Upper lobe of left lung (tissue), 4 donors: ENCODE measurements around the gene EXOC3.

Source experiments
- CTCF ChIP-seq, 6 experiments: fragments of 450-650 bp in 4 of 6; fragments of 200-600 bp in 2 of 6; sonication (generic) in 2 of 6; IDR thresholded peaks; one replicate each; pipeline ENCODE4 v1.5.1; 2016 to 2019; ENCODE audit warnings: antibody characterized with exemption in 6 of 6
- EP300 ChIP-seq, 4 donors: sonication (generic); formaldehyde crosslinking; IDR thresholded peaks; one replicate each; pipeline ENCODE4 v1.5.1; 2017; ENCODE audit warnings: antibody characterized with exemption in 4 of 4, control low read depth in 2 of 4
- POLR2AphosphoS5 ChIP-seq, 2 donors: sonication (generic); formaldehyde crosslinking; IDR thresholded peaks; one replicate each; pipeline ENCODE4 v1.5.1; 2017; ENCODE audit warnings: antibody characterized with exemption in 2 of 2

- no peak for TF ChIP-seq EP300 (IDR thresholded peaks at IDR 0.05)
- no peak for TF ChIP-seq CTCF (IDR thresholded peaks at IDR 0.05)
- no peak for TF ChIP-seq POLR2AphosphoS5 (IDR thresholded peaks at IDR 0.05)
Observed at GRCh38 chr5:444226-444625, 1.2 kb downstream of the EXOC3 start.
